NCI-H526 treated with DMSO at 0.1 percent for 48 hours (cell line): ENCODE results near the gene NIP7.

Source experiments
- DNase-seq: peaks from one replicate; lab custom pipeline; 2025; lab: John Stamatoyannopoulos, UW

Gene NIP7

GRCh38 chr16:69318911-69319289, 20.7 kb upstream of the NIP7 start:
- DNase-seq: no peak

GRCh38 chr16:69319381-69319780, 20.2 kb upstream of the NIP7 start:
- no peak for DNase-seq

- DNase-seq: no peak
Observed at GRCh38 chr16:69319826-69320739, 19.5 kb upstream of the NIP7 start.

GRCh38 chr16:69320740-69321073, 18.9 kb upstream of the NIP7 start:
- no peak for DNase-seq

GRCh38 chr16:69321080-69321479, 18.5 kb upstream of the NIP7 start:
- no peak for DNase-seq

GRCh38 chr16:69322343-69322742, 17.2 kb upstream of the NIP7 start:
- DNase-seq: no peak

- DNase-seq: no peak
Observed at GRCh38 chr16:69323415-69323814, 16.2 kb upstream of the NIP7 start.

- no peak for DNase-seq
Observed at GRCh38 chr16:69324013-69324531, 15.5 kb upstream of the NIP7 start.

GRCh38 chr16:69324585-69325253, 14.9 kb upstream of the NIP7 start:
- no peak for DNase-seq

- no peak for DNase-seq
Observed at GRCh38 chr16:69325784-69326171, 13.8 kb upstream of the NIP7 start.

GRCh38 chr16:69326172-69326873, 13.2 kb upstream of the NIP7 start:
- no peak for DNase-seq

GRCh38 chr16:69327585-69328310, 11.8 kb upstream of the NIP7 start:
- DNase-seq: no peak

- no peak for DNase-seq
Observed at GRCh38 chr16:69328854-69329316, 10.7 kb upstream of the NIP7 start.

GRCh38 chr16:69329369-69330285, 9.9 kb upstream of the NIP7 start:
- DNase-seq: no peak

GRCh38 chr16:69330286-69331109, 9.1 kb upstream of the NIP7 start, which contains the start of gene PDF:
Gene PDF, minus strand, starts transcription at chr16:69330588. Its CDS starts 18 bp downstream, at chr16:69330570.
- DNase-seq: peak; percentile 67

GRCh38 chr16:69334696-69335095, 4.9 kb upstream of the NIP7 start:
- no peak for DNase-seq

GRCh38 chr16:69338557-69339288, 849 bp upstream of the NIP7 start:
- DNase-seq: no peak

- DNase-seq: no peak
Observed at GRCh38 chr16:69340095-69340644, 598 bp downstream of the NIP7 start.

- DNase-seq: no peak
Observed at GRCh38 chr16:69344171-69344570, 4.6 kb downstream of the NIP7 start.
